ENCODE data around the gene SLC22A4. TPM values are rescaled to one million over a fixed set of nuclear protein-coding genes. Genes with fewer than 3 reads are reported as not detected.

SLC22A4 gene
- total RNA-seq, 1 experiment from 2014 or later: 1.5 TPM

- in situ Hi-C loops (cut with HindIII; ENCODE audit: low pct_unique_long_range_greater_than_20kb, low sequenced_read_pairs): no loop called here
- Histone ChIP-seq H3K27me3 (ENCODE audit: control insufficient read depth, insufficient read depth, low read length) (no peaks in the 10 kb centered on the region), H3K4me3 (ENCODE audit: low read depth in 2 of 2, low read length in 2 of 2) (no peak overlapping the region), H3K36me3 (ENCODE audit: control insufficient read depth, insufficient read depth, low read length) (no peaks in the 10 kb centered on the region), H3K4me1 (ENCODE audit: control insufficient read depth, insufficient read depth, low read length) (peaks cover 2% of the 10 kb centered on the region; the same call in 1 of the 2 replicates), H3K9me3 (ENCODE audit: control insufficient read depth, insufficient read depth, low read depth, low read length) (no peaks in the 10 kb centered on the region), H3K27ac (ENCODE audit: low read length) (no peak overlapping the region)
- no peak for TF ChIP-seq REST (IDR thresholded peaks at IDR 0.05; ENCODE audit: insufficient read depth in 1 of 2, low read depth in 2 of 2, low read length in 1 of 2)
- no peak for TF ChIP-seq CTCF (IDR thresholded peaks at IDR 0.05)
- TF ChIP-seq TCF7L2 (IDR thresholded peaks at IDR 0.05; ENCODE audit: low read depth, low read length): no peak
- TF ChIP-seq SIN3A (IDR thresholded peaks at IDR 0.05; ENCODE audit: borderline replicate concordance, insufficient read depth, low read depth, low read length): no peak
- TF ChIP-seq POLR2AphosphoS5 (IDR thresholded peaks at IDR 0.05; ENCODE audit: low read depth, low read length): no peak
- ATAC-seq (no peak), DNase-seq (ENCODE audit: low read depth, low spot score) (no peak)
- intact Hi-C loops (cut with micrococcal nuclease; ENCODE audit: unreplicated experiment): no loop called here
- BruUV-seq (replicated peaks): no TSS peak
- CTCF ChIA-PET: interaction anchor here (0.6 to 0.7 kb wide), 2 partner anchors 8 to 122 kb away, joined by 6 to 7 read pairs; no protein-coding TSS in a partner anchor
- POLR2A ChIA-PET: no interaction called here
These were observed 29.5 kb upstream of the SLC22A4 start for GRCh38 chr5:132264546-132265335.

DNA sequence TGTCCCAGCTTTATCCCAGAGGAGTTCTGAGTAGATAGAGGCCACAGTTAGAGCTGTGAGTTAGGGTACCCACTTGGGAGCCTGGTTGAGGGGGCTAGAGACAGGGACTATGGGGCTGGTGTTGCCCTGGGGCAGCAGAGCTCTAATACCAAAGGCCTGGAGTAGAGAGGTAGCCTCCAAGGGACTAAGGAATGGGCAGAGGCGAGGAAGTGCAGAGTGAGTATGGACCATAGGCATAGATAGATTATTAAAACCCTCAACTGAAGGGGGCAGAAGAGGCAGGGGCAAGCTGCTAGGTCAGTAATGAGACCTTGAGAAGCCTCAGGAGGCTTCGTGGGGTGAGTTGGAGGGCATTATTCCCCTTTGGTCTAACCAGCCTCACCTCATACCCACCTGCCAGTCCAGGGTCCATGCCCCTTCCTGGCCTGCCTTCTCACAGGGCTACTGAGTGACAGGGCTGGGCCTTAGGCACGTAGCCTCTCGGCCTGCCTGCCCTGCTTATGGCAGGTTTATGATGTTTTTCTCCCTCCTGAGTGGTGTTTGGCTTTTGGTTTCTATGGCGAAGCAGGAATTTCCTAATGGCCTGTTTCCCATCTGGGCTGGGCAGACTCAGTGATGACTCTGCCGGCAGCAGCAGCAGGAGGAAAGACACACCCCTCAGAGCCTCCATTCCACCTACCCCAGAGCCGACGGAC, 28.7 kb upstream of the SLC22A4 start:
- Histone ChIP-seq H3K4me1 (ENCODE audit: control insufficient read depth, insufficient read depth, low read length) (peaks cover 2% of the 10 kb centered on the region; the same call in 1 of the 2 replicates), H3K4me3 (ENCODE audit: low read depth in 2 of 2, low read length in 2 of 2) (no peak overlapping the region), H3K36me3 (ENCODE audit: control insufficient read depth, insufficient read depth, low read length) (no peaks in the 10 kb centered on the region), H3K27ac (ENCODE audit: low read length) (no peak overlapping the region), H3K9me3 (ENCODE audit: control insufficient read depth, insufficient read depth, low read depth, low read length) (no peaks in the 10 kb centered on the region), H3K27me3 (ENCODE audit: control insufficient read depth, insufficient read depth, low read length) (no peaks in the 10 kb centered on the region)
- DNase-seq (ENCODE audit: low read depth, low spot score): no peak
- TF ChIP-seq REST (IDR thresholded peaks at IDR 0.05; ENCODE audit: insufficient read depth in 1 of 2, low read depth in 2 of 2, low read length in 1 of 2): no peak
- no peak for TF ChIP-seq SIN3A (IDR thresholded peaks at IDR 0.05; ENCODE audit: borderline replicate concordance, insufficient read depth, low read depth, low read length)
- no peak for TF ChIP-seq TCF7L2 (IDR thresholded peaks at IDR 0.05; ENCODE audit: low read depth, low read length)
- no peak for TF ChIP-seq POLR2AphosphoS5 (IDR thresholded peaks at IDR 0.05; ENCODE audit: low read depth, low read length)
- no peak for TF ChIP-seq CTCF (IDR thresholded peaks at IDR 0.05)
- ATAC-seq: no peak
- ChIA-PET CTCF (no interaction called here), POLR2A (no interaction called here)
- BruUV-seq (replicated peaks): no TSS peak
- in situ Hi-C loops (cut with HindIII; ENCODE audit: low pct_unique_long_range_greater_than_20kb, low sequenced_read_pairs) (no loop called here), intact Hi-C loops (cut with micrococcal nuclease; ENCODE audit: unreplicated experiment) (no loop called here)

Data from Panc1 (cell line).